G401.6 (cell line): ENCODE results near the gene INF2.
A peak's percentile ranks its signal among the peaks of the same experiment; 100 is the strongest.

Experiments
- FAIRE-seq: peaks from 2 replicates; lab custom pipeline; 2012; peaks lifted over from hg19 to GRCh38; lab: Jason Lieb, UNC

The INF2 gene

DNA sequence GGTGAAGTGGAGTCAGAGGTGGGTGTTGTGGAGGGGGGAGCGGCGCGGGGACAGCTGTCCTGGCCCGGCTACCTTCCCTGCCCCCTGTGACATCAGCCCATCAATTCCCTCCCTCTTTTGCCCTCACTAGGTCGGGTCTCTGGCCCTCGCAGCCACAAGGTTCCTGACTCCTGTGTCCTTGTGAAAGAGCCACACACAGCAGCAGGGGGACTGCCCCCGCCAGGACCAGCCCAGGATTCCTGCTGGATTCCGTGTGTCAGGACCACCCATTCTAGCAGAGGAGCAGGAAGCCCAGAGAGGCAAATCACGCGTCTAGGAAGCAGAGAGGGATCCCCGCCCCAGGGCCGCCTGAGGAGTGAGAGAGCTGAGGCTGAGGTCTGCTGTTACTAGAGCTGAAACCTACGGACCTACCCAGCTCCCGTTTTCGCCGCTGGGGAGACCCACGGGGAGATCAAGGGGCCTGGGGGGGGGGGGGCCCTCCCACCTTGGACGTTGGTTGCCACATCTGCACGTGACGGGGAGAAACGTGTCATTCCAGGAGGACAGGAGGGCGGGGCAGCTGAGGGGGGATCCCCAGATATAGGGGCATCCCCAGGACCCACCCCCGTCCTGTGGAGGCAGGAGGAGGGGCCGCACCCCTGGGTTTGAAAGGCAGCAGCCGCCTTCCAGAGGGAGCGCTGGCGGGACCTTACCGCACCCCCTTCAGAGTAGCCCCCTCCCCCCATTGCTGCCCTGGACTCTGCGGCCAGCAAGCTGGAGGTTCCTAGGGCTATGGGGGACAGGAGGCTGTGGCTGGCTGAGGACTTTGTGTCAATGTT lies 12.5 kb upstream of the INF2 start:
- no peak for FAIRE-seq

DNA sequence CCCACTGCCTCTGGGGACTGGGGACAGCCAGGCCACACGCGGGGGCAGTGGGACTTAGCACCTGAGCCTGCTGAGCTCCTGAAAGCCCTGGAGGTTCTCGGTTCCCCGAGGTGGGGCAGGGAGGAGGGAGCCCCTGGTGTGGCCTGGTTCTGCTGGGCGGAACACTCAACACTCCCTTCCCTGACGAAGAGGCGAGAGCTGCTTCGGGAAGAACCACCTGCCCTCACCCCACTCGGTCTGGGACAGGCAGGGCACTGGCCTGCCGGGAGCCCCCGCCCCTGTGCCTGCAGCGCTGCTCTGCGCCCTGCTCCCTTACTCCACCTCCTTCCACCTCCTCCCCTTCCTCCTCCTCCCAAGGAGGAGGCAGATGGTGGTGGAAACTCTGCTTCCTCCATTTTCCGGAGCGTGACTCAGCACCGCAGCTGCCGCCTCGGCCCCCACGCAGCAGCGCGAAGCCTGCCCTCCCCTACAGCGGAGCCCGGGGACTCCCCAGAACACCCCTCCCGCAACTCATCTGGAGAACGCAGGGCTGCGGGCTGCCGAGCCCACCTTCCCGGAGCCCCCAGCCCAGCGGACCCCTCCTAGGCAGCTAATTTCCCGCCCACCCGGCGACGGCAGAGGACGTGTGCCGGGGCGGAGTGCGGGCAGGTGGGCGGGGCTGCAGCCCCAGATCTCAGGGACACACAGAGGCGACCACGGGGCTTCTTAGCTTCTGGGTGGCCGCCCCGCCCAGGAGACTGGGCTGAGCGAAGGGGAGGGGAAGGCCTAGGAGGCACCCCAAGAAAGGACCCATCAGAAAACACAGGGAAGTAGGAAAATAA lies 11.7 kb upstream of the INF2 start:
- FAIRE-seq = peak; percentile 69

DNA sequence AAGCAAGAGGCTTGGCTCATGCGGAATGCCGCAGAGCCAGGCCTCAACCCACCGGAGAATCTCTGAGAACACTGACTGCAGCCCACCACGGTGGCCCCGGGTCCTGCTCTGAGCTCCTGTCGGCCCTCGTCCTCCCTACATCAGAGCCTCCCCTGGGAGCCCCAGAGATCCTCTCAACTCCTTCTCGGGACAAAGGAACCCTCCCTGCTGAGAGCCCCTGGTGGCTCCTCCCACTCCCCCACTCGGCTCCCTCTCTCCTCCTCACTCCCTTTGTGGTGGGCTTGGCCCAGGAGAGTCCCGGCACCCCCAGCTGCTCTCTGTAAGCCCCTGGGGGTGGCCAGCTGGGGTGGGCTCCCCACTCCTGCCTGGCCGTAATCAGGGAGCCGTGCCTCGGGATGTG lies 11.1 kb upstream of the INF2 start:
- FAIRE-seq = no peak

DNA sequence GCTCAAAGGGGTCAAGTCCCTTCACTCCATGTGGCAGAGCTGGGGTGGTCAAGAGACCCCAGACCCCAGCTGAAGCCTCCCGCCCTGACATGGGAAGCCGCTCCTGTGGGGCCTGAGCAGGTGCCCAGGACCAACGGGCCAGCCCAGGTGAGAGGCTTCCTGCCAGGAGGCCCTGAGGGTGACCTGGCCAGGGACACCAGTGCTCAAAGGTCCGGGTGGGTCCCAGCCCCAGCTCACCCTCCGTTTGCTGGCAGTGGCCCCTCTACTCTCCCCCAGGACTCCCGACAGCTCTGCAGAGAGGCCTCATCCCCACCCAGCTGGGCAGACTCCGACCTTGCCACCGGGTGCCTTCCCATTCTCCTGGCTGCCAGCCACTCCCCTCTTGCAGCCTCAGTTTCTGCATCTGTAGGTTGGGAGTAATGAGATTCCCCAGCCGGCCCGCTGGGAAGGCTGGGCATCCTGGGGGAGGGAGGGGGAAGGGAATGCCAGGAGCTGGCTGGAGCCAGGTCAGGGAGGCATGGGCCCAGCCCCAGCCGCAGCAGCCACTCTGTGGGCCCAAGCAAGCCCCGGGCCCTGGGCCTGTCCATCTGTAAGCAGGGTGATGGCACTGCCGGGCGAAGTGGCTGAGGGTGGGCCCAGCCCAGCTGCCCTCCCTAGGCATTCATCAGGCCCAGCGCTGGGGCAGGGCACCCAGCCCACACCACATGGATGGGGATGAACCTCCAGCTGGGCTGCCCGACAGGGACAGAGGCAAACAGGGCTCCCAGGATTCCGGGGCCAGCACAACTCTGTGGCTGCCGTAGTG lies 10.3 kb upstream of the INF2 start:
- no peak for FAIRE-seq

DNA sequence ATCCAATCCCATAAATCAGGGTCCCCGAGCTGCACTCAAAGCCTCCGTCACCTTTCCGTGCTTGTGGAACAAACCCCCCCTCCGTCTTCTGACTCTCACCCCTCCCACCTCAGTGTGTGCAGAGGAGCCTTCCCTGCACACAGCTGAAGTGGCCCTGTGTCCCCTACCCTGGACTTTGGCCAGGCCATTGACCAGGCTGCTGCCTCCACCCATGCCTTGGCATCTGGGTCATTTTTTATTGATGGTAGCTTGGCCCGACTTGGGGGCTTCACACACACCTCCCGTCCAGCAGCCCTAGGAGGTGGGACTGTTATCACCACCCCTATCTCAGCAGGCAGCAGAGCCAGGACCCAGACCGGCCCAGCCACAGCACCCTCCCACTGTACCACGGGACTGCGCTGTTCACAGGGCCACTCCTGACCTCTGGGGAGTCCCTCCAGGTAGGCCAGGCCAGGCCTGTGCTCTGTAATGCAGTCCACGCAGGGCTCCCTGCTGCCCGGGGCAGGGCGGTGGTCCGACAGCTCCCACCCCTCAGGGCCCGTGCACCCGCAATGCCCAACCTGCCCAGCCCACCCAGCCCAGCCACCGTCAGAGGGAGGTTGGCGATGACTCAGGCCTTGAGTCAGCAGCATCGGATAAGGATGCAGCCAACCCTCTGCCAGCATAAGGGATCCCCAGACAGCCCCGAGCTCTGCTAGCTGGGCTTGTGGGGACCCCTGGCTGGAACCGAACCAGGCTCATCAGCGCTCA lies 9.2 kb upstream of the INF2 start:
- no peak for FAIRE-seq

DNA sequence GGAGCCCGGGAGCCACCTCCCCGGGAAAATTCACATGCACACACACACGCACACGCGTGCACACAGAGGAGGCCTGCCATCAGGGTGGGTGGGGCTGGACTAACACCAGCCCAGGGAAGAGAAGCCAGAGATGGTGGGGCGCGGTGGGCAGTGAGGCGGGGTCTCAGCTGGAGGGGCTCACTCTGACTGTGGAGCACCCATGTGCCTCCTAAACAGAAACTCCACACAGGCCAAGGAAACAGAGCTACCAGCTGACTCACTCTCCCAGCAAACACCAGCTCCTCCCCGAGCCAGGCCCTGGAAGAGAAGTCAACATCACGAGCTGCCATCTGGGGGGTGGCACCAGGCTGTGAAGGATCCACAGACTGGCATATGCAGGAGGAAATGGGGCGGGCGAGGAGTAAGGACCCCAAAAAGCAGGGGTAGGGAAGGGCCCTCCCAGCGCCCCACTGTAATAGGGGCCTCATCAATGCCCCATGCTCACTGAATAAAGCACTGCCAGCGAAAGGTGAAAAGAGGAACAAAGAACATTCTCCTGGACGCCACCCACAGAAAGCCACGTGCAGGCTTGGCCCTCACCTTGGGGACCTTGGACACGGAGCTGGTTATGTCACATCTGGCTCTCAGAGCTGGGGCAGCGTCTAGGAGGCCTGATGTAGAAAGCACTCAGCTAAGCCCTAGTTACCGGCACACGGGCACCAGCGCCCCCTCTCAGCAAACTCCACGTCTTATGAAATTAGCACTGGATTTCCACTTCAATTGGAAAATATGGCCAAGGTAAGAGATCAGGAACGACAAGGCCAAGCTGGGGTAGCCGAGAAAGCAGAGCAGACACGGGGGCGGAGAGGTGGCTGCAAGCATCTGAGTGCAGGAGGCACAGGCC lies 8.4 kb upstream of the INF2 start:
- FAIRE-seq = peak; percentile 41

DNA sequence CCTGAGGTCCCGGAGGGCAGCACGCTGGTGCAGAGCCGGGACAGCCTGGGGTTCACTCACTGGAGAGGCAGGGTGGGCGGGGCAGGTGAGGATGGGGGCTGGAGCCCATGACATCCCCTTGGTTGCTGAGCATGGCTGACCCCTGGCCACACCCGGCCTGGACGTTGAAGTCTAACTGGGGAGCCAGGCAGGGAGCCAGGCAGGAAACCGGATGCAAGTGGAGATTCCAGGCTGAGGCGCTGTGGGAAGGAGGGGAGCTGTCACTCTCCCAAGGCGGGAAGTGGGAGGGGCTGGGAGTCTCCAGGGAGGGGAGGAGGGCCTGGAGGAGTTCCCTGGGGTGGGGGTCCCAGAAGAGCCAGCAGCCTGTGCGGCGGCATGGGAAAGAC lies 7.7 kb upstream of the INF2 start:
- peak; percentile 11 for FAIRE-seq

DNA sequence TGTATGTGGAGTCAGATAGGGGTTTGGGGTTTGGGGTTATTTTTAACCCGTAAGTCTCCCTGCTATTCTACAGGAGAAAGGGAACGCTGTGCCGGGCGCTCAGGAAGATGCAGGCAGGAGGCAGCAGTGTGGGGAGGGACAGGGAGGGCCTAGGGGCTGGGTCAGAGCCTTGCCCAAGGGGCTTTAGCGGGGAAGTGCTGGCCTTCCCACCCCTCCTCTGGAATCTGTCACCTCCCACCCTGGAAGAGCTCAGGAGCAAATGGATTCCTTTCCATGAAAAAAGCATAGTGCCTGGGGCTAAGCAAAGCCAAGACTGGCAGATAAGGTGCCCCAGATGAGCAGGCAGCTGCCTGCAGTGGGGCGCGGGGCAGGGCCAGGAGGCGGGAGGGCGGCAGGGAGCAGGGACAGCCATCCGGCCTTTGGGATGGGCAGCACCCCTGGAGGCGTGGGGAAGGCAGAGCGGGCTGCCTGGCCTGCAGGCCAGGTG lies 7.3 kb upstream of the INF2 start:
- no peak for FAIRE-seq

DNA sequence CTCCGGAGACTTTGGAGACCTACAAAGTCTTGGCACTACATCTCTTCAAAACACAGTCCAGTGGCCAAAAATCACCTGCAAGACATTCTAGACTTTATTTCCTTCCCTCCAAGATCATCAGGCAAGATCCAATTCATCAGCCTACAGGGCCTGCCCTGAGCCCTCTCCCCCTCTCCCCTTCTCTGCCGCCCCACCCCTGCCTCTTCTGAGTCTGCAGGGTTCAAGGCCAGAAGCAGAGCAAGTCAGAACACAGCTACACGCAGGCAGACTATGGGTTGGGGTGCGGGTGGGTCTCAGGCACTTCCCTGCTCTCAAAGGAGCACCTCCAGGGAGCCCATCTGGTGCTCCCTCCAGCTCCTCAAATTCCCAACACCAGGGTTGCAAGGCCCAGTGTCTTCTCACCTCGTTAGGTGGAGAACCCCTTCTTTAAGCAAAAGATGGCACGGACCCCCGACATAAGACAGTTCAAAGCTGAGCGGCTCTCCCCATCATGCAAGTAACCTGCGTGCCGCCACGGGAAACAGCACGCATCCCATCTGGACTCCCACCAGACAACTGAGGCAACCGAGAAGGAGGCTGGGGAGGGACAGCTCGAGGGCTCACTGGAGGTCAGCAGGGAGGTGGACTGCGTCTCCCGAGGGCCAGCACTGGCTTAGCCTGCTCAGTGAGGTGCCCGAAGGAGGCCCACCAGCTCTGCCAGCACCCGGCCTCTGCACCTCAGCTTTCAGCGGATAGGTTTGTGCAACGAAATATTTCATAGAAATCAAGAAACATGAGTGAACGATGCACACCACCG lies 5.6 kb upstream of the INF2 start:
- no peak for FAIRE-seq

DNA sequence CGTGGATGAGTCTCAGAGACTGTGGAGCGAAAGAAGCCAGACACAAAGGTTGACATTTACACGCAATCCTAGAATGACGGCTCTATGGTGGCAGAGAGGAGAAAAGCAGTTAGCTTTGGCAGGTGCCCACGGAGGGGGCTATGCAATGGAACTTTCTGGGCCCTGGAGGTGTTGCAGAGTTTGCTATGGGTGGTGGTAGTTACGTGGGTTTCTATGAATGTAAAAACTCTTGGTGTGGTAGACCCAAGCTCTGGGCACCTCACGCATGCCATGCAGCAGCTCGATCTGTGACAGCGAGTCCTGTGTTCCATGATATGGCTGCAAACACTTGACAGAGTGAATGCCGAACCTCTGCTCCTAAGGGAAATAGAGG lies 5.0 kb upstream of the INF2 start:
- FAIRE-seq = no peak

DNA sequence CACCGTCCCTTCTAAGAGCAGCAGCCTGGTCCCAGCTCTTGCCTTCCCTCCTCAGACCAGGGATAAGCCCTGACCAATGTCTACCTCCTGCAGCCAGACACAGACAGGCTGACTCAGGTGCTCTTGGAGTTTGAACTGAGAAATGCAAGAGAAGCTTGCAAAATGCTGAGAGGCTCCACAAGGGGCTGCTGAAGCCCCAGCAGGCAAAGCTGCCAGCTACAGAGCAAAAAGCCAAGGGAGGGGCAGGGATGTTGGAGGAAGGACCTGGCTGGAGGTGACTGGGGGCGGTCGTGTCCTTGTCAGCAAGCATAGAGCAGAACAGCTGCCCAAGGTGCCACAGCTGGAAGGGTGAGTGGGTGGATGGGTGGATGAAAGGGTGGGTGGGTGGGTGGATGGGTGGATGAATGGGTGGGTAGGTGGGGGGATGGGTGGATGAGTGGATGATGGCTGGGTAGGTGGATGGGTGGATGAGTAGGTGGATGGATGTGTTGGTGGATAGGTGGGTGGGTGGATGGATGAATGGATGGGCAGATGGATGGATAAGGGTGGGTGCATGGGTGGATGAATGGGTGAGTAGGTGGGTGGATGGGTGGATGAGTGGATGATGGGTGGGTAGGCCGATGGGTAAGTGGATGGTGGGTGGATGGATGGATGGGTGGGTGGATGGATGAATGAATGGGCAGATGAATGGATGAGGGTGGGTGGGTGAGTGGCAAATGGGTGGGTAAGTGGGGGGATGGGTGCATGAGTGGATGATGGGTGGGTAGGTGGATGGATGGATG lies 4.0 kb upstream of the INF2 start:
- FAIRE-seq = no peak

DNA sequence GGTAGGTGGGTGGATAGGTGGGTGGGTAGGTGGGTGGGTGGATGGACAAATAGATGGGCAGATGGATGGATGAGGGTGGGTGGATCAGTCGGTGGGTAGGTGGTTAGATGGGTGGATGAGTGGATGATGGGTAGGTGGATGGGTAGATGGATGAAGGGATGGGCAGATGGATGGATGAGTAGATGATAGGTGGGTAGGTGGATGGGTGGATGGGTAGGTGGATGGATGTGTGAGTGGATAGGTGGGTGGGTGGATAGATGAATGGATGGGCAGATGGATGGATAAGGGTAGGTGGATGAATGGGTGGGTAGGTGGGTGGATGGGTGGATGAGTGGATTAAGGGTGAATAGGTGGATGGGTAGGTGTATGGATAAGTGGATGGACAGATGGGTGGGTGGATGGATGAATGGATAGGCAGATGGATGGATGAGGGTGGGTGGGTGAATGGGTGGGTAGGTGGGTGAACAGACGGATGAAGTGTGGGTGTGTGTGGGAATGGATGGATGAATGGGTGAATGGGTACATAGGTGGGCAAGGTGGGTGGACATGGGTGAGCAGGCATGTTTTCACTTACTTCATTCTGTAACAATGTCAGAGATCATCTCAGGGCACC lies 3.3 kb upstream of the INF2 start:
- FAIRE-seq = no peak

DNA sequence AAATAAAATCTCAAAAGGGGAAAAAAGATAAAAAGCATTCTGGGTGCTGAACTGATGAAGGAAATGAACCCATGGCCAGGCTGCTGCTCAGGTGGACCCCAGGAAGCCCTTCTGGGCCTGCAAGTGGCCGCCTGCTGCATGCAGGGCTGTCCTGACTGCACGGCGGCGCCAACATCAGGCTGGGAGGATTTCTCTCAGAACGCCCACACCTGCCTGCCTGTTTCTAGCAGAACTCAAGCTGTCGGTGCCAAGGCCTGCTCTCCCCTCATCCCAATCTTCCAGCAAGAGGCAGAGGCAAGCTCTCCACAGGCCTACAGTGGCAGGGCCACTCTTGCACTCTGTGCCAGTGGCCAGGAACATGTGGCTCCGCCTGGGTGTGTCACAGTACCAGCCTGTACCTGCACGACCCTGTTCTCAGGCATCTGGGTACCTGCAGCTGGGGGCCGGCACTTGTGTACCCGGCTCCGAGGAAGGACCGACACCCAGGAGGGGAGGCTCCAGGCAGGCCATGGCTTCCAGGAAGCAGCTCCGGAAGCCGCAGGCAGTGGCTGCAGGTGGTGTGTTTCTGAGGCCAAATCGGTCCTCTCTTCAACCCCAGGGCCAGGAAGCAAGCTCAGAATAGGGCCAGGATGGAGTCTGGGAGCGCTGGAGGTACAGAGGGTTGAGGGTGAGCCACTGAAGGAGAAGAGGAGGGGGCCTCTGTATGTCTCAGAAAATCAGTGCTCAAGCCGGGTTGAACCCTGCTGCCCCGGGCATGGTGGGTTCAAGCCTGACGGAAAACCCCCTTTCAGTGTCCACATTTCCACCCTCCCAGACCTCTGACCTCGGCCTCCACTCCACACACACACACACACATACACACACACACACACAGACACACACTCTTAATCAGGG lies 2.5 kb upstream of the INF2 start:
- FAIRE-seq = no peak

DNA sequence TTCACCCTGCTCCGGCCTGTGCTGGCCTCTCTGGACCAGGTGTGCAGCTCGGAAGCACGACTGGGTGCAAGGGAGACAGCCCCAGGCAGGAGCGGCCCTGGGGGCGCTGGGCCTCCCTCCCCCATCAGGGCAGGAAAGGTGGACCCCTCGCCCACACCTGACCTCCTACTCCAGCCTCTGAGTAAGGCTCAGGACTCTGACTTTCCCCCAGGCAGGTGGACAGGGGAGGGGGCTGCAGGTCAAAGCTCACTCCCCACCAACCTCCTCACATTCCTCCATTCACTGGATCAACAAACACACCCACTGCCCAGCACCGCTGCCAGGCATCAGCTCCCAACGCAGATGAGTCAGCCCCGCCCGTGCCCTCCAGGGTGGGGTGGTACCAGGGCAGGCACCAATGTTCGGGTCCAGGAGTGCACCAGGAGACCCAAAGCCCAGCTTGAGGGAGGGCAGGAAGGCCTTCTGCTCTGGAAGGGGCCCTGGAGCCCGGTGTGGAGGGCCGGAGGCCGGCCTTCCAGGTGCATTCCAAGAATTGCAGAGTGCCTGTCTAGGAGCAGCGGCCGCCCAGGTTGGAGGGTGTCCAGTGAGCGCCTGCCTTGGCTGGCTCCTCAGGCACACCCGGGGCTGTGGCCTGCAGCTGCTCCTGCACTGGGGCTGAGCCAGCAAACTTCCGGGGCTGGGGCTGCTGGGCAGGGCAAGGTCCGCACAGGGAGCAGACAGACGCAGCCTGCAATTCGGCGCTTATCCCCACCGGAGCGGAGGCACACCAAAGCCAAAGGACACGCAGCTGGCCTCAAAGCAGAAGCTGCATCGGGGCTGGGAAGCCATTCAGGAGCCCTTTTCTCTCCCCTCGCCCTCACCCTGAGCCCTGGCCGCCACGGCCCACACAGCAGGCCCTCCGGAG lies 1.6 kb upstream of the INF2 start:
- FAIRE-seq = no peak

DNA sequence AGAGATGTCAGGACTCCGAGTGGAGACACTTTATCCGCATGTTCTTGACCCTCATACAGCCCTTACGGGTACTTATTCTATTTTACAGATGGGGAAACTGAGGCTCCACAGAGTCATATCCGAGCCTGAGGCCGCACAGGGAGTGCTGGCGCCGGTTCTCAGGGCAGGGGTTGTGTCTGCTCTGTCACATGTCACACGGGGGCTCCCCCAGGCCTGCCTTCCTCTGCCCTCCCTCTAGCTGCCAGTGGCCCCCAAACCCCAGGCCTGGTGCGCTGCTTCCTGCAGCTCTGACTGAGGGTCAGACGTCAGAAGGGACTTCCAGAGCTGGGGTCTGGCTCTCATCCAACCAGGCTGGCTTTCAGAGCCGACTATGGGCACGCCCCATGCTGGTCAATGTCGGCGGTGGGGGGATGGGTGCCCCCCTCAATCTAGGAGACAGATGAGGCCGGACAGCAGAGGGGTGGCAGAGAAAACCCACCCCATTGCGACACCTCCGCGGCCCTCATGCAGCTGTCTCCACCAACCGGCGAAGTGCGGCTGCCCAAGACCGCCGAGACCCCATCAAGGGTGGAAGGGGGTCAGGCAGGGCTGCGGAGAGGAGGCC lies 811 bp upstream of the INF2 start:
- no peak for FAIRE-seq
